SK-N-MC (cell line): ENCODE data around the gene NEUROD2.

ENCODE experiments used
- DNase-seq: peaks from one replicate; pipeline ENCODE4 v3.0.0-alpha.2; 2011; ENCODE audit warnings: low read depth, low spot score
- H3K27ac ChIP-seq: fragments of 200-600 bp; sonication (generic); 2 replicates; pipeline ENCODE4 v1.5.1; 2016; ENCODE audit warnings: mixed run types
- H3K36me3 ChIP-seq: fragments of 200-600 bp; sonication (generic); 2 replicates; pipeline ENCODE4 v1.6.1; 2017; ENCODE audit warnings: antibody characterized with exemption, low read length, mixed read lengths; ENCODE audit not compliant: insufficient read depth
- H3K4me3 ChIP-seq: fragments of 200-600 bp; sonication (generic); 2 replicates; pipeline ENCODE4 v1.5.1; 2016
- H3K9ac ChIP-seq: fragments of 200-600 bp; sonication (generic); 2 replicates; pipeline ENCODE4 v1.8.0; 2017; ENCODE audit warnings: mixed run types, mixed read lengths; ENCODE audit not compliant: insufficient read length
- H3K9me3 ChIP-seq: fragments of 200-600 bp; sonication (generic); 2 replicates; pipeline ENCODE4 v1.6.1; 2017; ENCODE audit warnings: low read depth, mild to moderate bottlenecking, antibody characterized with exemption, low read length, moderate library complexity, mixed read lengths
- EZH2 ChIP-seq: fragments of 200-600 bp; sonication (generic); IDR thresholded peaks from one replicate; pipeline ENCODE4 v1.6.1; 2017; ENCODE audit warnings: antibody characterized with exemption
- FOXP2 ChIP-seq: optimal IDR thresholded peaks from 2 replicates; pipeline ENCODE3; 2011; ENCODE audit warnings: mild to moderate bottlenecking, moderate library complexity; ENCODE audit not compliant: insufficient read depth; ENCODE audit errors: extremely low read length, control extremely low read depth
- POLR2AphosphoS5 ChIP-seq: IDR thresholded peaks from 2 replicates; pipeline ENCODE4 v1.6.1; 2012; ENCODE audit warnings: mild to moderate bottlenecking, low read depth, low read length, borderline replicate concordance

Gene NEUROD2

GRCh38 chr17:39624313-39624712, 16.6 kb upstream of the NEUROD2 start:
- TF ChIP-seq POLR2AphosphoS5 (no peak), FOXP2 (no peak), EZH2 (no peak)
- Histone ChIP-seq H3K36me3 (no peaks in the 10 kb centered on the region), H3K4me3 (no peak overlapping the region), H3K27ac (no peak overlapping the region), H3K9ac (no peak overlapping the region), H3K9me3 (no peaks in the 10 kb centered on the region)
- no peak for DNase-seq

DNA sequence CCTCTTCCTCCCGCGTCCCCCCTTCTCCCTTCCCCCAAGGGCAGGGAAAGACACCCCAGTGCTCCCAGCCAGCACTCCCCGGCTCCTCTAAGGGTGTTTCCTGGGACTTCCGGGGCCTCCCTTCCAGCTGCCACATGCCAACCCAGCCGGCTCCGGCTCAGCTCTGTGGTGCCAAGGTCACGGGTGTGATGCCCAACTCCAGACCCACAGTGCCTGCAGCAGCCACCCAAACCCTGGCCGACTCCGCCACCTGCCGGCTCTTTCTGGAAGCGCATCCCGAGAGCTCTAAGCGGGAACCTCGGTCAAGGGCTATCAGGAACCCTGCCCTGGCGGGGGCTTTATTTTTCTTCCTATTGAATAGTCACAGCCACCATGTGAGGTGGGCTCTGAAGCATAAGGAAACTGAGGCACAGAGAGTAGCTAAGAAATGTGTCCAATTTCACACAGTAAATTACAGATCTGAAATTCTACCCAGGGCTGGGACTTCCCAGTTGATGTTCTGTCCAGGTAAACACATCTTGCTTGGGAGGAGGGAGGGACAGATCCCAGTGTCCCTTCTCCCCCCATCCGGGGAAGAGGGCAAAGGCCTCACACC, 15.7 kb upstream of the NEUROD2 start:
- TF ChIP-seq EZH2 (no peak), FOXP2 (no peak), POLR2AphosphoS5 (no peak)
- no peak overlapping the region for H3K27ac ChIP-seq
- no peak for DNase-seq
- H3K9me3 ChIP-seq = no peaks in the 10 kb centered on the region
- no peaks in the 10 kb centered on the region for H3K36me3 ChIP-seq
- H3K4me3 ChIP-seq = no peak overlapping the region
- H3K9ac ChIP-seq = no peak overlapping the region

DNA sequence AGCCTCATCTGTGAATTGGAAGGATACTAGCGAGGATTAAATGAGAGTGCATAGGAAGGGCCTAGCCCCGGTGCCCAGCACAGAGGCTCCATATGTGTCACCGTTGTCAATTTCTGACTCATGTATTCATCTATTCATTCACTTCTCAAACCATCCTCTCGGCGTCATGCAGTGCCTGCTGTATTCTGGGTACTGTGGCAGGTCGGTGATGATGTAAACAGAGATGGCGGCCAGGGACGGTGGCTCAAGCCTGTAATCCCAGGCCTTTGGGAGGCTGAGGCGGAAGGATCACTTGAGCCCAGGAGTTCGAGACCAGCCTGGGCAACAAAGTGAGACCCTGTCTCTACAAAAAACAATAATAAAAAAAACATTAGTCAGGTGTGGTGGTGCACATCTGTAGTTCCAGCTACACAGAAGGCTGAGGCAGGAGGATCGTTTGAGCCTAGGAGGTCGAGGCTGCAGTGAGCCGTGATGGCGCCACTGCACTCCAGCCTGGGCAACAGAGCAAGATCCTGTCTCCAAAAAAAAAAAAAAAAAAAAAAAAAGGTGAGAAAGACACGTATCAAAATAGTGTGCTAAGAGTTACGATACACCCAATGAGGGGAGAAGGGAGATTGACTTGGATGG, 14.8 kb upstream of the NEUROD2 start:
- no peak overlapping the region for H3K9ac ChIP-seq
- no peak for DNase-seq
- no peaks in the 10 kb centered on the region for H3K36me3 ChIP-seq
- TF ChIP-seq POLR2AphosphoS5 (no peak), FOXP2 (no peak)
- no peaks in the 10 kb centered on the region for H3K9me3 ChIP-seq
- H3K27ac ChIP-seq = no peak overlapping the region
- H3K4me3 ChIP-seq = peak overlapping the region; percentile 51; the same call in 1 of the 2 replicates

DNA sequence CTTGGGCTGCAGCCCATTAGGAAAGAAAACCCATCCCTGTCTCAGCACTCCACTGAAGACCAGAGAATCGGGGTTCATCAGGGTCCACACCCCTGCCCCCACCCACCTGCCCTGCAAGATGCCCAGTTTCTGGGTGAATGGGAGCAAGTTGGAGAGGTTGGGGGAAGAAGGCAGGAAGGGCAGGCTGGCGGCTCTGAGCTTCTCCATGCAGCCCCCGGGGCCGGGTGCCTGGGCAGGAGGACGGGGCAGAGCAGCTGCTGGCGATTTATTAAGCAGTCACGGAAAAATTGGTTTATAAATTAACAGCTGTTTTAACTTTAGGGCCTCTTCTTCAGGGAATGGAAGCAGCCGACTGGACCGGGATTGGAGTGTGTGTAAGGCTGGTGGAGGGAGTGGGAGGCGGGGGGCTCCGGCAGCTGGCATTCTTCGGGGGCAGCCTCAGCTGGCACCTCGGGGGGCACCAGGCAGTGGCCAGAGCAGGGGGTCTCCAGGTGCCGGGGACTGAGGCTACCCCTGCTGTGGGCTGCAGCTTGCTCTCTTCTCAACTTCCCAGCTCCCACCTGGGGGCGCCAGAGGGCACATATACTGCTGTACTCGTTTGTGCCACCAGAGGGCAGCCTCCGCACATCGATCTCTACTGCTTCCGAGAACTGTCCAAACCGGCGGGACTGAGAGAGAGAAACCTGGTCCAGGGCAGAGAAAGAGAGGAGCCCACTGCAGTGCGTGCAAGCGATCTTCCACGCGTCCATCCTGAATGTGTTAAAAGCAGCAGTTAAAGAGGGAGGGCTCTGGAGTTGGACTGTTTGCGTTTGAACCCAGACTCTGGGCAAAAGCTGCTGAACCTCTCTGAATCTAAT, 14.0 kb upstream of the NEUROD2 start:
- Histone ChIP-seq H3K4me3 (peak overlapping the region; percentile 51), H3K9ac (no peak overlapping the region), H3K36me3 (no peaks in the 10 kb centered on the region), H3K9me3 (no peaks in the 10 kb centered on the region), H3K27ac (no peak overlapping the region)
- no peak for TF ChIP-seq FOXP2
- TF ChIP-seq EZH2 = no peak
- TF ChIP-seq POLR2AphosphoS5 = no peak
- peak; percentile 45 for DNase-seq

- no peak for DNase-seq
- H3K4me3 ChIP-seq = no peak overlapping the region
- no peak overlapping the region for H3K9ac ChIP-seq
- no peaks in the 10 kb centered on the region for H3K36me3 ChIP-seq
- no peak overlapping the region for H3K27ac ChIP-seq
- no peaks in the 10 kb centered on the region for H3K9me3 ChIP-seq
- TF ChIP-seq EZH2 = no peak
- TF ChIP-seq POLR2AphosphoS5 = no peak
- no peak for TF ChIP-seq FOXP2
Observed at GRCh38 chr17:39619786-39620101, 12.0 kb upstream of the NEUROD2 start.

DNA sequence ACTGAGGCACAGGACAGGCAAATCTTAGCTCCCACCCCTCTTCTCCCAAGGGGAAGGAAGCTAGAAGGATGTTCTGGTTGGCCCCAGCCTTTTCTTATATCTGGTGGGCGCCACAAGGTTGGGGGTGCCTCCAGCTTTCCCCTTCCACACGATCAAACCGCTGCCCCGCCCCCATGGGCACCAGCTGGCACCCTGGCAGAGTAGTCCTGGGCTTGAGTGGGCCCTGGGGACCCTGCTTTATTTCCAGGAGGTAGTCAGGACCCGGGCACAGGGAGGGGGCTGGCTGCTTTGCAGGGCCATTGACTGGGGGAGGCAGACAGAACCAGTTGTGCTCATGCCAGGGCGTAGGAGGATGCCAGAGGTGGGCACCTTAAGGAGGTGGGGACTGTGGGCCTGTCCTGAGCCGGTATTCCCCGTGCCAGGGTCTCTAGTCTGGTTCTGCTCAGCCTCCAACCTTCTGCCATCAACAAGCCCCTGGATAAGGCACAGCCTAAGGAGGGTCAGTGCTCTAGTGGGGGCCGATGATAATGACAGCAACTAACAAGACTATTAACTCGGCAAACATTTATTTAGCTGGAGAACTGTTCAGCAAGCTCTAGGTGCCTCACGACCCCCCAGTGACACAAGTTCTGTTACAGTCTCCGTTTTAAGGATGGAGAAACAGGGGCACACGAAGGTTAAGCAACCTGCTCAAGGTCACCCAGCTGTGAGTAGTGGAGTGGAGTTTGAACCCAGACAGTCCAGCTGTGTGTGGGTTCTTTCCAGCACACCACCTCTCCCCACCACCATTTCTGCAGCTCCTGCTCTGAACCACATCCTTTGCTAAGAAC, 11.5 kb upstream of the NEUROD2 start:
- Histone ChIP-seq H3K4me3 (peak overlapping the region; percentile 89), H3K36me3 (no peaks in the 10 kb centered on the region), H3K27ac (no peak overlapping the region), H3K9ac (no peak overlapping the region), H3K9me3 (no peaks in the 10 kb centered on the region)
- no peak for DNase-seq
- TF ChIP-seq POLR2AphosphoS5 (no peak), EZH2 (no peak), FOXP2 (no peak)

GRCh38 chr17:39618246-39618913, 10.7 kb upstream of the NEUROD2 start:
- no peak for DNase-seq
- Histone ChIP-seq H3K9ac (peak overlapping the region; percentile 71), H3K27ac (no peak overlapping the region), H3K4me3 (peak overlapping the region; percentile 89), H3K36me3 (no peaks in the 10 kb centered on the region), H3K9me3 (no peaks in the 10 kb centered on the region)
- TF ChIP-seq EZH2 (no peak), POLR2AphosphoS5 (0 out of 2 replicates have a peak, but pooled peaks have one; percentile 17), FOXP2 (no peak)
